Hepatocyte (in vitro differentiated cells): ENCODE measurements around the gene PAIP2B.

Experiments
- EZH2 ChIP-seq: fragments of 200-600 bp; sonication (generic); IDR thresholded peaks from 2 replicates; pipeline ENCODE4 v1.6.1; 2016; ENCODE audit warnings: antibody characterized with exemption, mild to moderate bottlenecking, borderline replicate concordance
- EZH2phosphoT487 ChIP-seq: fragments of 200-600 bp; sonication (generic); IDR thresholded peaks from one replicate; pipeline ENCODE4 v1.6.1; 2018; ENCODE audit warnings: antibody characterized with exemption, mild to moderate bottlenecking, low read depth, moderate library complexity; ENCODE audit not compliant: unreplicated experiment, severe bottlenecking
- TF ChIP-seq, protein P1 (sequence below): fragments of 200-600 bp; sonication (generic); IDR thresholded peaks from 2 replicates; pipeline ENCODE4 v1.5.1; 2016; ENCODE audit warnings: antibody characterized with exemption, mild to moderate bottlenecking; ENCODE audit not compliant: poor library complexity

DNA sequence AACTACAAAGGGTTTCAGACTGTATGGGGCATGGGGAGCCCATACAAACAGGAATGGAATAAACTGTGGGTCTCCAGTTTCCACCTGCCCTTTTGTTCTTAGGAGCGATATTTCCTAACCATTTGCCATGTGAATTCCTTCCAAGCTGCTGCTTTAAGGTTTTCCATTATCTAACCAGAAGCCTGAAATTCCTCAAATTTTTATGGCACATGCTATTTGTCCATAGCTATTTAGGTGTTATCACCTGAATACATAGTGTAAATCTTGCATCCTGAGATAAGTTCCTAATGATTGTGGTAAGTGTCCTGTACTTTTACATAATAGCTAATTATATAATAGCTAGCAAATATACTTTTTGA, 17.4 kb upstream of the PAIP2B start:
- TF ChIP-seq, protein P1, sequence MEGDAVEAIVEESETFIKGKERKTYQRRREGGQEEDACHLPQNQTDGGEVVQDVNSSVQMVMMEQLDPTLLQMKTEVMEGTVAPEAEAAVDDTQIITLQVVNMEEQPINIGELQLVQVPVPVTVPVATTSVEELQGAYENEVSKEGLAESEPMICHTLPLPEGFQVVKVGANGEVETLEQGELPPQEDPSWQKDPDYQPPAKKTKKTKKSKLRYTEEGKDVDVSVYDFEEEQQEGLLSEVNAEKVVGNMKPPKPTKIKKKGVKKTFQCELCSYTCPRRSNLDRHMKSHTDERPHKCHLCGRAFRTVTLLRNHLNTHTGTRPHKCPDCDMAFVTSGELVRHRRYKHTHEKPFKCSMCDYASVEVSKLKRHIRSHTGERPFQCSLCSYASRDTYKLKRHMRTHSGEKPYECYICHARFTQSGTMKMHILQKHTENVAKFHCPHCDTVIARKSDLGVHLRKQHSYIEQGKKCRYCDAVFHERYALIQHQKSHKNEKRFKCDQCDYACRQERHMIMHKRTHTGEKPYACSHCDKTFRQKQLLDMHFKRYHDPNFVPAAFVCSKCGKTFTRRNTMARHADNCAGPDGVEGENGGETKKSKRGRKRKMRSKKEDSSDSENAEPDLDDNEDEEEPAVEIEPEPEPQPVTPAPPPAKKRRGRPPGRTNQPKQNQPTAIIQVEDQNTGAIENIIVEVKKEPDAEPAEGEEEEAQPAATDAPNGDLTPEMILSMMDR = no peak
- no peak for TF ChIP-seq EZH2
- no peak for TF ChIP-seq EZH2phosphoT487
